KOPT-K1 (cell line): ENCODE measurements around the gene TMTC1.

Experiments
- H3K27ac ChIP-seq: fragments of 200-600 bp; sonication (generic); 2 replicates; pipeline ENCODE4 v1.5.1; 2016; ENCODE audit warnings: antibody characterized with exemption, mild to moderate bottlenecking, low read depth, low read length; ENCODE audit not compliant: poor library complexity, severe bottlenecking
- H3K36me3 ChIP-seq: fragments of 200-600 bp; sonication (generic); 2 replicates; pipeline ENCODE4 v1.5.1; 2017; ENCODE audit warnings: antibody characterized with exemption, mild to moderate bottlenecking, low read length, moderate library complexity; ENCODE audit not compliant: insufficient read depth
- H3K9me3 ChIP-seq: fragments of 200-600 bp; sonication (generic); 2 replicates; pipeline ENCODE4 v1.5.1; 2017; ENCODE audit warnings: antibody characterized with exemption, low read length, mild to moderate bottlenecking; ENCODE audit not compliant: insufficient read depth, poor library complexity, severe bottlenecking

The TMTC1 gene

DNA sequence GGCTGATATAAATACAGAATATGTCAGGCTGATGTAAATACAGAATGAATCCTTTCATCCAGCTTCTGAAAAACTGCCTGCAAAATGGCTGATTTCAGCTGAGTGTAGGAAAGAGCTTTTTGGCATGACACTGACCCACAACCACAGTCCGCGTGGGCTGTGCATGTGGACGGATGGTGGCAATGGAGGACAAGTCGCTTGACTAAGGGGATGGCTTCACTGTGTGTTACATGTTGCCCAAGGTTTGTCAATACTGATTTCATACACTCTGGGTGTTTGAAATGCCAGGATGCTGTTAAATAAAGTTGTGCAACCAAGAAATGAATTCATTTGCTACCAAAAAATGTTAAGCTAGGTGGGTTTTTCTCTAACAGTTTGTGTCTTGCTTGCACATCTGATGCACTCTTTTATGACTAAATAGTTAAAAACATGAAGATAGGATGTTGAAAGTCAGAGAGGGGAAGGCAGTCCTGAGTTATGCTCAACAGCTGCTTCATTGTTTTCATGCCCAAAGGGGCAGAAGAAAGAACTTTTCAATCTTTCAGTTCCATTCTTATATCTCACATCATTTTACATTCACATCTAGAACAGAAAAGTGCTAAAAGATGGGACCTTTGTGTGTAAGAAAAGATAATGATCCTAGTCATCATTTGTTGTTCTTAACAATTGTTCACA lies 249.8 kb downstream of the TMTC1 start:
- Histone ChIP-seq H3K36me3 (no peaks in the 10 kb centered on the region), H3K27ac (no peak overlapping the region), H3K9me3 (no peaks in the 10 kb centered on the region)

DNA sequence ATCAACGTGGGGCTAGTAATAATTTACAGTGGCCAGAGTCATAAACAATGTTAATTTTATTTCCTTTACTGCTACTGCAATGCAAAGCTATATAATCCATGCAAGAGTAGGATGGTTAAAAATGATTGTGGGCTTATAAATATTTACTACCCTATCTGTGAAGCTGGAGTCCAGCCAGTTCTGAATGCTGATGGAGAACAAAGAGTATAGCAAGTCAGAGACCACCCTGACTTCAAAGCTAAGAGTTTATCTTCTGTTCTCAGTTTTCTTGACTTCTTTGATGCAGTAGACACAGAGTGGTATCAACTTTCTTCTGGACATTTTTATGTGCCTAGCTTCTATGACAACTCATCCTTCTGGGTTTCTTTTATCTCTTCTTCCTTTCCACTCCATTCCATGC lies 252.3 kb downstream of the TMTC1 start:
- no peaks in the 10 kb centered on the region for H3K9me3 ChIP-seq
- no peaks in the 10 kb centered on the region for H3K36me3 ChIP-seq

DNA sequence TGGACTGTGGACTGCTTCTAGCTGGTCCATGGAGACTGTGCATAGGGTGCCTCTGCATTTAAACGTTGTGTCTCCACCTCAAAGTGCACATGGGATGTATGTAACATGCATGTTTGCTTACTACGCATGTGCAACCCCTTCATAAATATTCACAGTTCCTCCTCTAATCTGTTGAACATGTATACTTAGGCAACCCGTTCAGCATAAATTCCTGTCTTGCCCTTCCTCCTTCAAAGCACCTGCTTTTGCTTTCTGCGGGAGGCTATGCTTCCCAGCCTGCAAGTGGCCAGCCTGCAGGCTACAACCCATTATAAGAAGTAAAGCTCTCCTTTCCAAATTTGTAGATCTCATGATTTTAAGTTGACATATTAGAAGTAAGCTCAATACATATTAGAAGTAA lies 253.3 kb downstream of the TMTC1 start:
- no peak overlapping the region for H3K27ac ChIP-seq
- no peaks in the 10 kb centered on the region for H3K36me3 ChIP-seq
- H3K9me3 ChIP-seq: no peaks in the 10 kb centered on the region

More for the DNA sequence above, 252.3 kb downstream of the TMTC1 start:
- no peak overlapping the region for H3K27ac ChIP-seq

DNA sequence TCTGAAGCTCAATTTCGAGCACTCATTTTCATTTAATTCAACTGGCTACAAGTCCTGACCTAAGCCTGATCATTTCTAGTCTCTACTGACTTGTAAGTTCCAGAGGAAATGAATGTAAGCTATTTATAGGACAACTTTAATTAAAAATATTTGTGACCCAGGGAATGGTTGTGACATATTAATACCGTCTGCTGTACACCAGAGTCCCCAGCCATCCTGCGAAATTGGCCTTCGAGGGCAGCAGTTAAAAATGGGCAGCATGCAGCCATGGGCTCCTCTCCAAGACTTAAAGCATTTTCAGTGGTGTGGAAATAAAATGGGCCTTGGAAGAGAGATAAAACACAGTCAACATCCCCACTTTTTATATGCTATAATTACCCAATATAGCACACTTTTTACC lies 255.6 kb downstream of the TMTC1 start:
- Histone ChIP-seq H3K36me3 (no peaks in the 10 kb centered on the region), H3K27ac (no peak overlapping the region), H3K9me3 (no peaks in the 10 kb centered on the region)

DNA sequence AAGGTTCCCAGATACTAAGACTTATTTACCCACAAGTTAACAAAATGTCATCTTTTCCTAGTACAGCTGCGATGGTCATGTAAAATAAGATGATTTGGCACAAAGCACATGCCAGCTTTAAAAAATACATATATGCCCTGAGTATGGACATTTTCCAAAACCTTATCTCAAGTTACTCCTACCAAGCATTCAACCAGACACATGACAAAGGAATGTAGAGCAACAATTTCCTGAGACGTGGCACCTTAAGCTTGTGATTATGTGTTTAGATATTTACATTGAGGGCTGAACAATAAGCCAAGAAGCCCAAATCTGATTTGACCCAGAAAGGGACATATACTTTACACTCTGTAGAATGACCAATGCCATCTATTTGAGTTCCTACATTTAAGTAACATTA lies 261.8 kb downstream of the TMTC1 start:
- Histone ChIP-seq H3K36me3 (no peaks in the 10 kb centered on the region), H3K27ac (no peak overlapping the region)

DNA sequence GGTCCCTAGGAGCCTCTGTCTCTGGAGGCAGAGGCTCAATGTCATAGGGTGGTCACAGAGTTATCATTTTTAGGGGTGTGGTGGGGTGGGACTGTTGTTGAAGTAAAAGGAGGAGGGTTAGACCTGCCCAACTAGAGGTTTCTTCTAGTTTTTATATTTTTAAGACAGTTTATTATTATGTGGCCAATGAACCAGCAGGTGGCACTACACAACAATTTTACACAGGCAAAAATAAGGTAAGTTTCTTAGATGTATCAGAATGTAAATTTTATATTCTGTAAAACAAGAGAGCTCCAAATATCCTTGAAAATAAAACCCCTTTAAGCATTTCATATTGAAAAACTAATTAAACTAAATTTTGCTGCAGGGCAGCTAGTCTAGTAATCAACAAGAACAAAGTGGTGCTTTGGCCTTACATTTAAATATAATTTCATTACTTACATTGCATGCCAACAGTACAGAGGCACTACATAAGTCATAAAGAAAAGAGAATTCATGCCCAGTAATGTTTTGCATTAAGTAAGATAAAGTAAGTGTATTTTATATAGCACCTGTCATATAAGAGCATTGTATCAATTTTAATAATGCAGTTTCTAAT lies 264.1 kb downstream of the TMTC1 start:
- H3K27ac ChIP-seq: no peak overlapping the region
- H3K36me3 ChIP-seq: no peaks in the 10 kb centered on the region
- H3K9me3 ChIP-seq: no peaks in the 10 kb centered on the region

More for the DNA sequence above, 261.8 kb downstream of the TMTC1 start:
- no peaks in the 10 kb centered on the region for H3K9me3 ChIP-seq

DNA sequence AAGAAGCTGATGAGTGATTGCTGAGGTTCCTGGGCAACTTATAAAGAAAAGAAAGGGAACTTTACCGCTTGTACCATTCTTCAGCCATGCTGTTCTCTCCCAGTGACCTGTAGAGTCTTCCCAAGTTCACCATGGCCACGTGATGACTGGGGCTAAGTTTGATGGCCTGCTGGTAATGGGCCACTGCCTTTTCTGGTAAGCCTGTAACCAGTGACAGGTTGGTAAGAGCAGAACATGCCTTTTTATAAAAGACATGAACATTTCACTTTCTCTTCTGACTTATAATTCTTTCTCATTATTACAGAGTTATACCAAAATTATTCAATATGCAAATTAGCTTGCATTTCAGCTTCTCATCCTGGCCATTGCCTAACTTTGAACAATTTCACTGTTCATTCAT lies 265.3 kb downstream of the TMTC1 start:
- Histone ChIP-seq H3K36me3 (no peaks in the 10 kb centered on the region), H3K9me3 (no peaks in the 10 kb centered on the region), H3K27ac (no peak overlapping the region)

DNA sequence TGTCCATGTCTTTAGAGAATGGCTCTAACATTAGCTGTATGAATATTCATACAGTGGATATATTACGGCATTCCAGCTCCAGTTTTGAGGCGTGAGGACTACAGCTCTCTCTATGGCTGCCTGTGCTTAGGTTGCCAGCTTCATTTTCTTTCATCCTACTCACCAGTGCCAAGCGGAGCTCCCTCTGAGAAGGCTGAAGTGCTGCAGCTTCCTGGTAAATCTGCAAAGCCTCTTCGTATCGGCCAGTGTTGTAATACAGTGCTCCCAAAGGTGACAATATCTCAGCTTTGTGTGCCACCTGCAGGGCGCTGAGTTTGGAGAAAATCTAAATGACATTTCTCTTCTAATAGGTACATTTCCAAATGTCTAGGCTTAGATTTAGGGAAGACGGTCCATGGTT lies 266.5 kb downstream of the TMTC1 start:
- H3K36me3 ChIP-seq: no peaks in the 10 kb centered on the region
- H3K27ac ChIP-seq: no peak overlapping the region
- H3K9me3 ChIP-seq: no peaks in the 10 kb centered on the region

DNA sequence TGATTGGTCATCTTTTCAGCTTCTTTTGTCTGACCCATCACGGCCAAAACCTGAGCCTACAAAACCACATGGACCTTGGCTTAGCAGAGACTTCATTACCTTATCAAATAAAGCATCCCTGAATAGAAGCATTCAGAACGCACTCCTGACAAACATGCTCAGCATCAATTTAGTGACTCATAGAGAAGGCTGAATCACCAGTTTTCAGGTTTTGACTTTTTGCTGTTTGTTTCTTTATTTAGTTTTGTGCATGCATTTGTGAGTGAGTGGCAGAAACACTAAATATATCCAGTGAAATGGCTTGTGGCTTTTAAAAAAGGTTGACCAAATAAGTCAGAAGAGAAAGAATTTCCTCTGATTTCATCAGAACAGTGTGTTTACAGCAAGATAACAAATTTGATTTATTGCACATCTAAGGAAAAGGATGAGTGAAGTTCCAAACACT lies 267.3 kb downstream of the TMTC1 start:
- H3K36me3 ChIP-seq: no peaks in the 10 kb centered on the region
- H3K9me3 ChIP-seq: no peaks in the 10 kb centered on the region
- no peak overlapping the region for H3K27ac ChIP-seq

DNA sequence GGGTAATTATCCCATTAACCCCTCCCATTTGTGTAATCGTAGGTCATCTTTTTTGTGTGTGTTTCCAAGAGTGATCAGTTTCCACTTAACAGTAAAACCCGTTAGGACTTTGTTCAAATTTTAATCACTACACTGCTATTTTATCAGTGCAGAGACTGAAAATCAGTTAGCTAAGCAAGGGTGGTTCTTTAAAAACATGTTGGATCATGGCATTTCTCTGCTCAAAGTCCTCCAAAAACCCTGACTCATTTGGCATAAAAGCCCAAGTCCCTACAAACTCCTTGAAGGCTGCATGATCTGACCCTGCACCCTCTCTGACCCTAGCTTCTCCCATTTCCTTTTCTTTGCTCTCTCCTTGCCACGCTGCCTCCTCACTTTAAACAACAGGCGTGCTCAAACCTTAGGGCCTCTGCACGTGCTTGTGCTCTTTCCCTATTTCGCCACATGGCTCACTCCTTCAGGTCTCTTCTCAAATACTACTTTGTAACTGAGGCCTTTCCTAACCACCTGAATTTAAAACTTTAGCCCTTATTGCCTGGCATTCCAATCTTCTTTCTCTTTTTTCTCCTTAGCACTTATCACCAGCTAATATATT lies 273.1 kb downstream of the TMTC1 start:
- Histone ChIP-seq H3K27ac (no peak overlapping the region), H3K9me3 (no peaks in the 10 kb centered on the region), H3K36me3 (no peaks in the 10 kb centered on the region)

DNA sequence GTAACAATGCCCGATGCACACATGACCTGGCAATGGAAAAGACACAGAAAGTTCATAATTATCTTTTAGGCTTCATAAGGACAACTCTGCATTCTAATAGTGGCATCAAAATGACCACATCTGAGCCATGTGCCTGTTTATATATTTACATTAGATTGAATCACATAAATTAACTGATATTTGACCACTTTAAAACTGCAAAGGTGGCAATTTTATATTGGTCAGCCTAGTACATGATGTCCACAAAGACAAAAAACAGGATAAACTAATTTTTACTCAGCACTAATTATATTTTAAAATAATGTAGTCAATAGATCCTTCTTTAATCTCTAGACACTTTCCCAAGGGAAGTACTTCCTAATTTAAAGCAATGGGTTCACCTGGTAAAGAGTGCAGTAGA lies 274.2 kb downstream of the TMTC1 start:
- Histone ChIP-seq H3K36me3 (no peaks in the 10 kb centered on the region), H3K9me3 (no peaks in the 10 kb centered on the region), H3K27ac (no peak overlapping the region)

DNA sequence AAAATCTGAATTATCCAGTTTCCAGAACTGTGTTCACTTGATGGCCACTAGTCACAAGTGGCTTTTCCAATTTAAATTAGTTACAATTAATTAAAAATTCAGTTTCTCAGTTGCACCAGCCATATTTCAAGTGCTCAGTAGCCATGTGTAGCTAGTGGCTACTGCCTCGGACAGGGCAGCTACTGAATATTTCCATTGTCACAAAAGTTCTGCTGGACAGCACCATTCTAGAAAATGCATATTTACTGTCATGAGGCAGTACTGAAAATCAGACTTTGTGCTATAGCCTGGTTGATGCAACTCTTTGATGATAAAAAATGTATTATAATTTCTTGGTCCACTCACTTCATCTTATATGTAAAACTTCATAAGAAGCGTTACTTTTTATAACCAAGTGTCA lies 274.8 kb downstream of the TMTC1 start:
- Histone ChIP-seq H3K9me3 (no peaks in the 10 kb centered on the region), H3K27ac (no peak overlapping the region), H3K36me3 (no peaks in the 10 kb centered on the region)

DNA sequence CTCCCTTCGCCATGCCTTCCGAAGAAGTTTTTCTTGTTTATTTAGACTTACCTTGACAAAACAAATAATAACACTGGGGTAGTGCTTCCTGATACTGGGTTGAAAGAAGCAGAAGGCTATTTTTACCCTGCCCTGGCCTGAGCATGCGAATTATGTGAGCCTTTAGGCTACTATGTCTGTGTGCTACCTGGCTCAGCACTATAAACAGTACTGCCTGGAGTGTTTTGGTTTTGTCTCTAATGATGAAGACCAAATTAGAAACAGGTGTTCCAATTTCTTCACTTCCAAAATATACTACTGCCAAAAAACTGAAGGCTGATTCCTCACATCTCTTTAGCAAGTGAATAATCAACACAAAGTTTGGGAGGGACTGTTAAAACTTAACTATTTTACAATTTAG lies 278.6 kb downstream of the TMTC1 start:
- Histone ChIP-seq H3K36me3 (no peaks in the 10 kb centered on the region), H3K9me3 (no peaks in the 10 kb centered on the region), H3K27ac (no peak overlapping the region)

DNA sequence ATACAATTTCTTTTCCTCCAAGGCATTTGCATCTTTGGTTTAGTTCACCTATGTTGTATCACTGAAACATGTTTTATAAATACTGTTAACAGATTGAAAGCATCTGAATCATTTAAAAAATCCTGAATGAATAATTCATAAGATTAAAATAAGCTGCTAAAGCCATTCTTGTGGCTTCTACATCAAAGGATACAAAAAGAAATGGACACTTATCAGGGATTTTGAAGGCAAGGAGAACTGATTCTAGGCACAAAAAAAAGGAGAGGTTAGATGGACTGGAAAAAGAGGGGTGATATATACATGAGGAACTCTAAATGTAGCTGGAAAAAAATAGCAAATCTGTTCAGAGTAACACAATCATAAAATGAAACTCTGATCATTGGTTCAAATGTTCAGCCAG lies 280.5 kb downstream of the TMTC1 start:
- Histone ChIP-seq H3K36me3 (no peaks in the 10 kb centered on the region), H3K9me3 (no peaks in the 10 kb centered on the region), H3K27ac (no peak overlapping the region)

DNA sequence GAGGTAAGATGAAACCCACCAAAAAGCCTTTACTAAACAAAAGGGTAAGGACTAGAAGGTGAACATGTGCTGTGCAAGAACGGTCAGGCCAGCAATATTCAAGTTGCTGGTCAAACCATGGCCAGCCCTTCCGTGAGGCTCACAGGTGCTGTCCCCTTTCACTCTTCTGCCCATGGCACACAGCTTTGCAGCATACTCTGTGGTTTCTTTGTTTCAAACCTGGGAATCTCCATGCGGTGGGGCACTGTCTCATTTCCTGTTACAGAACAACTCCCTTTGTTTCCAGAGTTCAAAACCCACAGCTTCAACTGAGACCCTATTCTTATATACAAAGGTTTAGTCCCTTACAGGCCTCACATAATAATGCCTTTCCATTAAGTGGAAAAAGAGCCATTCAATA lies 284.5 kb downstream of the TMTC1 start:
- Histone ChIP-seq H3K36me3 (no peaks in the 10 kb centered on the region), H3K9me3 (no peaks in the 10 kb centered on the region), H3K27ac (no peak overlapping the region)

DNA sequence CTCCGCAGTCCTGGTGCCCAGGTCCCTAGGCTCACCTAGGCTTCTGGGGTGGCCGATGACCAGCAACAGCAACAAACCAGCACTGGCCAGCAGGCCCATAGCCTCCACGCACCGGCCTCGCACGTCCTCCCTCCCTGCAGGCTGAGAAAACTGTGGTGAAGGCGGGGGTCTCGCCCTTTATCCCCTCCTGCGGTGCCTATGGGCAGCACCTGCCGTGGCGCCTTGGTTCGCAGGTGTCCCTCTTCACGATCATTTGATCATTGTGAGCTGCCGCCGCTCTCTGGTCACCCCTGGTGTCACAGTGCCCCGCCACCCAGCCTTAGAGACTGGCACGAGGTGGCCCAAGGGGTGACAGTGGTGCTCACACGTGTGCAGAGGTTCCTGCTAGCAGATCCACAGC lies 286.2 kb downstream of the TMTC1 start, which contains the start of gene OVCH1:
Gene OVCH1, minus strand, starts transcription at position 99 of the 400 bp plus-strand sequence. Its CDS starts 0 bp downstream, at position 99.
- no peaks in the 10 kb centered on the region for H3K9me3 ChIP-seq
- H3K27ac ChIP-seq: no peak within 1 kb of the TSS
- no peaks in the 10 kb centered on the region for H3K36me3 ChIP-seq
